H54 (cell line): ENCODE data around the gene TMEM92.

Experiments
- DNase-seq: peaks from one replicate; pipeline ENCODE4 v3.0.0; 2011; ENCODE audit warnings: low spot score, mixed read lengths; ENCODE audit not compliant: insufficient read length
- FAIRE-seq: peaks from 3 replicates; lab custom pipeline; 2011; peaks lifted over from hg19 to GRCh38; lab: Jason Lieb, UNC
- POLR2A ChIP-seq: IDR thresholded peaks from 2 replicates; pipeline ENCODE4 v1.6.1; 2011; ENCODE audit warnings: low read depth, mild to moderate bottlenecking, low read length

The TMEM92 gene

DNA sequence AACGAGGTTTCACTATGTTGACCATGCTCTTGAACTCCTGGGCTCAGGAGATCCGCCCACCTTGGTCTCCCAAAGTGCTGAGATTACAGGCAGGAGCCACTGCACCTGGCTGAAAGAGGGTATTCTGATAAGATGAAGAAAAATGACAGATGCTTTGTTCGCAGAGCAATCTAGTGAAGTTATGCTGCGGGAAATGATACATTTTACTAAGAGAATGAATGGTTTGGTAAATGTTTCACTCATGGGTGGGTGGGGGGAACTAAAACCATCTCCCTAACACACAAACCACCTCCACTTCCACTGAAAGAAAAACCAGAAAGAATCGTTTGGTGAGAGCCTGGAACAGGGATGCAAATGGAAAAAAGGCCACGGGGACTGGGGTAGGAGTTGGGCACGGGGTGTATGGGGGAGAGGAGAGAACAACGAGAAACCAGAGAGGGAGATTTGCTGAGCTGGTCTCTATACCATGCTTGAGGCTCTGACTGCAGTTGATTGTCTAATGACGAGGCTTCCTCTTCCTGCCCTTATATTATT, 52.6 kb downstream of the TMEM92 start:
- DNase-seq (no peak), FAIRE-seq (no peak)
- TF ChIP-seq POLR2A, result no peak

DNA sequence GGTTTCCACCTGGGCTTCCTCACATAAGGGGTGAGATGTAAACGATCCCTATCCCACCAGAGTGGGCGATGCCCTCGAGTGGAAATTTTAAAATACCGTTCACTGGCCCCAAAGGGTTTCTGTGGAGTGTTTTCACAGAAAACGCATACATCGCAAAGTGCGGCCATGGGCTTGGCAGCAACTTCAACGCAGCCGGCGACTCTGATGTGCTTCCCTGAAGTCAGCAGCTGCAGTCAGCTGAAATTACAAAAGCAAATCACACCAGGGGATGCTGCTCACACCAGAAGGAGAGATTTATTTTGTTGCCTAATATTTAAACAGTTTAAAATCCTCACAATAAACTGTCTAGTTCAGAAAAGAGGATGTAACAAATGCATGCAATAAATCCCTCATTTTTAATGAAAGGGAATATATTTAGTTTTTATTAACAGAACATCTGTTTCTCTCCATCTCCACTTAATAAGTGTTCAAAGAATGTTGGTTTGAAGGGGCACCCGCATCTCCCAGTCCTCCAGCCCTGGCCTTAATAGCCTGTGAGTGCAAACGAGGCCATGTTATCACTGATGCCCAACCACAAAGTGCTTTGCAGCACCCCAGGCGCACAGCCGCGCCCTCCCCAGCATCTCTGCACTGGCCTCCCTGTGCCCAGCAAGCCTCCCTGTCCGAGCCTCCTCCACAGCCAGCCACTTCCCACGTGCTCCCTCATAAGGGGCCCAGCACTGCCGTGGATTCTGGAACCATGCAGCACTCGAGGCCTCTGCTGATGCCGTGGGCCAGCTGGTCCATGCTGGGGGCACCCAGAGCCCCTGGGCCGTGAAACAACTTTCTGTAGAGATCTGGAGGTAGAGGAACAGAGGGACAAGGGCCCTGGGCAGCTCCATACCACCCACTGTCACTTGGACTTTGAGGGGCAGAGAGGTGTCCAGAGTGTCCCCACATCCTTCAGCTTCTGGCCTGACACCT, 54.4 kb downstream of the TMEM92 start:
- no peak for TF ChIP-seq POLR2A

DNA sequence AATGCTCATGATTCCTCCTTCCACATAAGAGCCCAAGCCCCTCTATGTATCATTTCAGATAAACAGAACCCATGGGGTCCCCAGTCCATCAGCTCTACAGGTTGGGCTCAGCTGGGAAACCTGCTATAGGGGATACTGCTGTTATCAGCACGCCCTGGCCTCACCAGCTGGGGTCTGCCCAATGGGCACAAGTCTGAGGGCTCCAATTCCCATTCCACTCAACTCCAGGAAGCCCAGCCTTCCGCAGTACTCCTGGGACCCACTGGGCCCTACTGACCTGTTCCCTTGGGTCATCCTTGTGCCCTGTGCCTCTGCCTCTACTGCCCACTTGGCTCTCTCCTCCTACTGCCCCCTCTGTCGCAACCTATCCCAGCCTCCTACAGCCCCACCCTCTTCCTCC, 55.5 kb downstream of the TMEM92 start:
- DNase-seq, result no peak
- FAIRE-seq, result no peak
- TF ChIP-seq POLR2A, result no peak

More for the DNA sequence above, 54.4 kb downstream of the TMEM92 start:
- FAIRE-seq, result no peak
- no peak for DNase-seq

DNA sequence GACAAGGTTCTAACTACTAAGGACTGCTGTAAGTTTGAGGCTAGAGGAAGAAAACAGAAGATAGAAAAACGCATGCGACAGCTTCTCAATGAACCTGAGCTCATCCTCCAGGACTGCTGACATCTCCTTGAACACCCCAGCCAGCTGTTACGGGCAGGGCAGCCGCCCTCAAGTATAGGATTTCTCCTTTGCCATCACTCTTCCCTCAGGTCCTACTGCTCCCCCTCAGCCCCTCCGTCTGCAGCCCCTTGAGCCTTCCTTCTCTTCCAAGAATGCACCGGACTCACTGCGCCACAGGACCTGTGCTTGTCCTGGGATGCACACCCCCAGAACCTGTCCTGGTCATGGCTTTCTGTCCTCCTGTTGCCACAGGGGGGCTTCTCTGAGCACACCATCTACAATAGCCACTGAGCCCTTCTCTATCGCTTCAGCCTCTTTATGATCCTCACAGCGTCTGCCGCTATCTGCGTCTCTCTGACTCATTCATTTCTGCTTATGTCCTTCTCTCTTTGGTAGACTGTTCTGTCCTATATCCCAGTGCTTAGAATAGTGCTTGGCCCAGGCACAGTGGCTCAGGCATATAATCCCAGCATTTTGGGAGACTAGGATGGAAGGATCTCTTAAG, 56.0 kb downstream of the TMEM92 start:
- no peak for TF ChIP-seq POLR2A
- DNase-seq (no peak), FAIRE-seq (no peak)
